ENCODE data around the gene BPIFB3.

GRCh38 chr20:33012327-33013189 is 41.1 kb upstream of the BPIFB3 start:
- TF ChIP-seq FOXP2 (optimal IDR thresholded peaks at IDR 0.05; ENCODE audit: control extremely low read depth, extremely low read length, insufficient read depth) (no peak), EZH2 (IDR thresholded peaks at IDR 0.05) (no peak)

Measured in SK-N-MC (cell line).